Spleen (tissue), 11 donors: ENCODE measurements around the gene KCNRG. TPM values are rescaled to one million over a fixed set of nuclear protein-coding genes. Genes with fewer than 3 reads are reported as not detected.
"Not testable (repeated sequence)": the region's sequence is repeated elsewhere in the genome, so short reads cannot be mapped to it uniquely, and the experiment has no call there.

ENCODE experiments used
- DNase-seq: peaks from one replicate; pipeline ENCODE4 v3.0.0-alpha.2; 2020
- H3K27ac ChIP-seq, 8 donors: fragments of 200-600 bp; sonication (generic) in 7 of 8; 1 replicate in 4 of 8; 2 replicates in 4 of 8; pipeline versions ENCODE4 v1.5.0 to v1.8.0; 2016 to 2021; ENCODE audit warnings: inconsistent platforms in 4 of 8, mild to moderate bottlenecking in 4 of 8, moderate library complexity in 1 of 8
- H3K27me3 ChIP-seq, 7 donors: fragments of 200-600 bp; sonication (generic) in 6 of 7; replicated peaks in 1 of 7; 1 replicate in 4 of 7; 2 replicates in 3 of 7; pipeline versions ENCODE4 v1.5.0 to v1.8.0; 2016 to 2021; ENCODE audit warnings: inconsistent platforms in 3 of 7, mild to moderate bottlenecking in 1 of 7
- H3K36me3 ChIP-seq, 6 donors: fragments of 200-600 bp; sonication (generic) in 5 of 6; 1 replicate in 4 of 6; 2 replicates in 2 of 6; pipeline versions ENCODE4 v1.5.0 to v1.8.0; 2016 to 2021; ENCODE audit warnings: inconsistent platforms in 2 of 6
- H3K4me1 ChIP-seq, 6 donors: fragments of 200-600 bp; sonication (generic) in 5 of 6; 1 replicate in 3 of 6; 2 replicates in 3 of 6; pipeline versions ENCODE4 v1.5.0 to v1.8.0; 2016 to 2021; ENCODE audit warnings: inconsistent platforms in 3 of 6
- H3K4me3 ChIP-seq, 8 donors: fragments of 200-600 bp; sonication (generic) in 7 of 8; 1 replicate in 4 of 8; 2 replicates in 4 of 8; pipeline versions ENCODE4 v1.5.0 to v1.8.0; 2016 to 2021; ENCODE audit warnings: inconsistent platforms in 4 of 8, mild to moderate bottlenecking in 4 of 8, moderate library complexity in 2 of 8
- H3K9me3 ChIP-seq, 8 donors: fragments of 200-600 bp; sonication (generic) in 7 of 8; 1 replicate in 4 of 8; 2 replicates in 4 of 8; pipeline versions ENCODE4 v1.5.0 to v1.8.0; 2016 to 2021; ENCODE audit warnings: inconsistent platforms in 4 of 8
- POLR2A ChIP-seq, 3 donors: fragments of 450-650 bp; IDR thresholded peaks; one replicate each; pipeline ENCODE4 v1.5.1; 2017; ENCODE audit warnings: antibody characterized with exemption in 3 of 3, mild to moderate bottlenecking in 1 of 3
- POLR2AphosphoS5 ChIP-seq, 3 donors: sonication (generic); formaldehyde crosslinking; IDR thresholded peaks; one replicate each; pipeline ENCODE4 v1.5.1; 2017; ENCODE audit warnings: antibody characterized with exemption in 3 of 3
- WGBS, 5 donors: extraction: QIAGEN DNeasy Blood & Tissue Kit in 3 of 5; methylation state at CpG; one replicate each; pipeline versions ENCODE4 v1.1.5 to v1.1.7; 2013 to 2018; 5-methylcytosine and 5-hydroxymethylcytosine counted together
- intact Hi-C: fragments of 100-400 bp; cut with DNase I; formaldehyde crosslinking; loops from one replicate; pipeline ENCODE4 v1.15.0; 2023; ENCODE audit warnings: low total_unique reads
- polyA plus RNA-seq, 3 donors: library from polyadenylated mRNA; stranded (reverse); fragments of 200-250 nt; gene quantifications; one replicate each; pipeline ENCODE4 v1.2.1, GENCODE V29; 2013
- total RNA-seq, 7 donors: library from RNA; depleted of rRNA in 3 of 7; stranded (reverse); fragments of >200 nt in 3 of 7; fragmentation: NEBNext Ultra II Directional in 4 of 7; extraction: Animal tissue kit (Norgen Biotek cat#: 25700) in 4 of 7; gene quantifications; one replicate each; pipeline versions ENCODE4 v1.1.0 to v1.2.1, GENCODE V29; 2016 to 2021
- TF ChIP-seq, protein P1 (sequence below), 11 experiments: fragments of 200-600 bp in 7 of 11; fragments of 450-650 bp in 4 of 11; sonication (generic) in 4 of 11; IDR thresholded peaks in 8 of 11; conservative IDR thresholded peaks in 3 of 11; 1 replicate in 7 of 11; 2 replicates in 4 of 11; pipeline versions ENCODE4 v1.4.0 to v1.8.0; 2016 to 2021; ENCODE audit warnings: antibody characterized with exemption in 11 of 11, inconsistent platforms in 4 of 11, mild to moderate bottlenecking in 1 of 11
- donor health status: healthy with polysubstance abuse.
- donor health status: DM: no; HTN: no; CAD: no; lungs with moderate emphysema.
- donor health status: DM: no; HTN: no; CAD: no.
- donor health status: Bipolar disorder and iron deficiency.
- donor health status: healthy.
- donor health status: DM: no; HTN: no; CAD: no.
- donor health status: DM: yes; HTN: yes; CAD: no.

KCNRG gene
- total and polyA plus RNA-seq, 10 donors, result 0.35 to 2.6 (median 0.86) TPM; not detected in 1

GRCh38 chr13:49986471-49986870 is 28.8 kb upstream of the KCNRG start:
- Histone ChIP-seq H3K36me3 (peaks cover 0 to 73% (median 3%) of the 10 kb centered on the region in 6 donors), H3K27ac (no peak overlapping the region), H3K27me3 (no peaks in the 10 kb centered on the region), H3K4me3 (no peak overlapping the region), H3K4me1 (no peaks in the 10 kb centered on the region), H3K9me3 (no peaks in the 10 kb centered on the region)
- intact Hi-C loops, result loop anchor here (10.0 kb wide), 1 partner anchor 538 kb away; no protein-coding TSS in a partner anchor
- 91 to 95% (median 93%) methylated on average over 7 of the region's 7 CpGs for WGBS, 5 donors
- TF ChIP-seq, protein P1, sequence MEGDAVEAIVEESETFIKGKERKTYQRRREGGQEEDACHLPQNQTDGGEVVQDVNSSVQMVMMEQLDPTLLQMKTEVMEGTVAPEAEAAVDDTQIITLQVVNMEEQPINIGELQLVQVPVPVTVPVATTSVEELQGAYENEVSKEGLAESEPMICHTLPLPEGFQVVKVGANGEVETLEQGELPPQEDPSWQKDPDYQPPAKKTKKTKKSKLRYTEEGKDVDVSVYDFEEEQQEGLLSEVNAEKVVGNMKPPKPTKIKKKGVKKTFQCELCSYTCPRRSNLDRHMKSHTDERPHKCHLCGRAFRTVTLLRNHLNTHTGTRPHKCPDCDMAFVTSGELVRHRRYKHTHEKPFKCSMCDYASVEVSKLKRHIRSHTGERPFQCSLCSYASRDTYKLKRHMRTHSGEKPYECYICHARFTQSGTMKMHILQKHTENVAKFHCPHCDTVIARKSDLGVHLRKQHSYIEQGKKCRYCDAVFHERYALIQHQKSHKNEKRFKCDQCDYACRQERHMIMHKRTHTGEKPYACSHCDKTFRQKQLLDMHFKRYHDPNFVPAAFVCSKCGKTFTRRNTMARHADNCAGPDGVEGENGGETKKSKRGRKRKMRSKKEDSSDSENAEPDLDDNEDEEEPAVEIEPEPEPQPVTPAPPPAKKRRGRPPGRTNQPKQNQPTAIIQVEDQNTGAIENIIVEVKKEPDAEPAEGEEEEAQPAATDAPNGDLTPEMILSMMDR (IDR thresholded peaks at IDR 0.05 in 8 of 11, conservative IDR thresholded peaks at IDR 0.05 in 3 of 11), result no peak
- TF ChIP-seq POLR2A (IDR thresholded peaks at IDR 0.05), result no peak
- TF ChIP-seq POLR2AphosphoS5 (IDR thresholded peaks at IDR 0.05), result no peak
- DNase-seq, result no peak

DNA sequence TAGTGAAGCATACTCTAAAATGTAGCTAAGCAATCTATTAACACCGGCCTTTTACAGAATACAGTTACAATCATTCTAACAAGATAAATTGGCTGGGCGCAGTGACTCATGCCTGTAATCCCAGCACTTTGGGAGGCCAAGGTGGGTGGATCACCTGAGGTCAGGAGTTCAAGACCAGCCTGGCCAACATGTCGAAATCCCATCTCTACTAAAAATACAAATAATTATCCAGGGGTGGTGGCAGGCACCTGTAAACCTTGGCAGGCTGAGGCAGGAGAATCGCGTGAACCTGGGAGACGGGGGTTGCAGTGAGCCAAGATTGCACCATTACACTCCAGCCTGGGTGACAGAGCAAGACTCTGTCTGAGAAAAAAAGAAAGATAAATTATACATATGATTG is 24.6 kb upstream of the KCNRG start:
- DNase-seq, intact Hi-C loops: not testable (repeated sequence)
- WGBS, 5 donors, result 93 to 99% (median 98%) methylated on average over 6 of the region's 6 CpGs

GRCh38 chr13:49993111-49993510 is 22.1 kb upstream of the KCNRG start:
- no peak for DNase-seq
- TF ChIP-seq POLR2A (IDR thresholded peaks at IDR 0.05) (no peak), POLR2AphosphoS5 (IDR thresholded peaks at IDR 0.05) (no peak)
- TF ChIP-seq, protein P1 (IDR thresholded peaks at IDR 0.05 in 8 of 11, conservative IDR thresholded peaks at IDR 0.05 in 3 of 11), result no peak
- Histone ChIP-seq H3K4me1 (peaks cover 8 to 22% (median 16%) of the 10 kb centered on the region in 6 donors), H3K9me3 (no peaks in the 10 kb centered on the region), H3K27ac (no peak overlapping the region), H3K27me3 (no peaks in the 10 kb centered on the region), H3K4me3 (no peak overlapping the region), H3K36me3 (peaks cover 0 to 45% (median 2%) of the 10 kb centered on the region in 6 donors)
- intact Hi-C loops, result no loop called here

More for the DNA sequence above, 24.6 kb upstream of the KCNRG start:
- H3K9me3 ChIP-seq, H3K4me3 ChIP-seq, H3K27me3 ChIP-seq, H3K4me1 ChIP-seq, H3K27ac ChIP-seq: not testable (repeated sequence)
- H3K36me3 ChIP-seq, result peaks cover 0 to 60% (median 3%) of the 10 kb centered on the region in 6 donors

DNA sequence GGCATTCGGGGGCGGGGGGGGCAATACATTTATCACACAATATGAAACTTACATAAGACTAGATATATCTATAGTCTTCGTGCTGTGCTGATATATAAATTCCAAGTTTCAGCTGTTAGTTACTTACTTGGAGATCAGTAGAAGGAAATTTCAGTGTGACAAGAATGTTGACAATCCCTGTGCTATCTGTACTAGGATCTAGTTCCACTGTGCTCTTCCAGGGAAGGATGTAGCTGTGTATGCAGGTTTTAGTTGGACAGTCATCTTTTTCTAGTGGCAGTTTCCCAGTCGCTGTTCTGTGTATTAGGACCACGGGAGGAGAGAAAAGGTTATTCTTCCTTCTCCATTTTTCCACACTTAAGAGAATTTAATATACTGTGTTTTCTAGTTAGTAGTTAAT is 21.6 kb upstream of the KCNRG start:
- Histone ChIP-seq H3K36me3 (peaks cover 0 to 45% (median 0%) of the 10 kb centered on the region in 6 donors), H3K4me1 (peaks cover 13 to 28% (median 21%) of the 10 kb centered on the region in 6 donors), H3K4me3 (no peak overlapping the region), H3K27me3 (no peaks in the 10 kb centered on the region), H3K27ac (no peak overlapping the region), H3K9me3 (no peaks in the 10 kb centered on the region)
- DNase-seq, result no peak
- 83 to 90% (median 87%) methylated on average over 5 of the region's 5 CpGs for WGBS, 5 donors
- TF ChIP-seq POLR2A (IDR thresholded peaks at IDR 0.05) (no peak), POLR2AphosphoS5 (IDR thresholded peaks at IDR 0.05) (no peak)
- TF ChIP-seq, protein P1 (IDR thresholded peaks at IDR 0.05 in 8 of 11, conservative IDR thresholded peaks at IDR 0.05 in 3 of 11), result no peak
- intact Hi-C loops, result no loop called here
